NOMO-1 treated with DMSO at 0.1 percent for 48 hours (cell line): ENCODE results near the gene SPATA31D4.

Experiments used
- DNase-seq: peaks from one replicate; lab custom pipeline; 2025; ENCODE audit not compliant: unreplicated experiment; lab: John Stamatoyannopoulos, UW

SPATA31D4 gene

DNA sequence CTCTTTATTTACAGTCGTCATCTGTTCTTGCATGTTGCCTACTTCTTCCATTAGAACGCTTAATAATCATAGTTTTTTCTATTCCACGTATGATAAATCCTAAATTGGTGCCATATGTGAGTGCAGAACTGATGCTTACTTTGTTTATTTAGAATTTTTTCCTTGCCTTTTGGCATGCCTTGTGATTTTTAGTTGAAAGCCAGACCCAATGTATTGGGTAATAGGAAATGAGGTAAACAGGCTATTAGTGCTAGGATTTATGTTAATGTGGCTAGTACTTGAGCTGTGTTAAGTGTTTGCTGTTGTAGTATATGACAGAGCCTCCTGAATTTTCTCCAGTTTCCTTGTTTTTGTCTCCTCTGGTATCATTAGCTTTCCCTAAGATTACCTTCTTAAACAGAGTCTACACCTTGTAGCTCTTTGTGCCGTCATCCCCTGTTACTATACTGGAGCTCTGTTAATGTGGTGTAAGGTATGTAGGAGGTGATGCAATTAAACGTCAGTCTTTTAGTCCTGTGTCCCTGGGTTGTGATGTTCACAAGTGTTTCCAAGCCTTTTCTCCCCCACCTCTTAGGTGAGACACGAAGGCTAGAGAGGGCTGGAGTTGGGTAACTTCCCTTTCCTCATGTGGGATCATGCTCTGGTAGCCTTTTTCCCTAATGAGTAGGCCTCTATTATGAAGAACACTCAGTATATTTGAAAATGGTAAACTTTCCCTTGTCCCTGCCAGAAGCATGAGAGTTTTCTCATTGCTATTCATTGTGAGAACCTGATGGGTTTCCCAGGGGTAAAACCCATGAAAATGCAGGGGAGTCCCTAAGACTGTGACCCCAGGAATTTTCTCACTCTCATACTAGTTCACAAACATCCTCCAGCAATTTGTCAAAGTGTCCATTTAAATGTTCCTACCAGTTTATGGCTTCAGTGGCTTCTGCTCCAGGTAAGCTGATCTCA is 36.3 kb downstream of the SPATA31D4 start:
- DNase-seq = no peak

DNA sequence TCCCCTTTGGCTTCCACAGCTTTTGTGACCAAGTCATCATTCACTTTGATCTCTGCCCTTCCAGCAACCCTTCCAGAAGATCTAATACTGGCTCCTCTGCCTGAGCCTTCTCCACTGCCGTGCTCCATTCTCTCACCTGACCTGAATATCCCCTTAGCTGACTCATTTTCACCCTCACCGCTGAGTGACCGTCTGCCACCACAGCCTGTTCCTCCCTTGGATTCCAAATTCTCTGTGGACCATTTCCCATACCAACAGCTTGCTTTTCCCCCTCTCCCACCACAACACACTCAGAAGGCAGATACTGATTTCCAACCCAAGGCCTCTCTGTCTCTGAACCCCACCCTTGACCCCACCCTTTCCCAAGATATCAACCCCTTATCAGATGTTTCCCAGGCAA is 39.8 kb downstream of the SPATA31D4 start:
- no peak for DNase-seq

DNA sequence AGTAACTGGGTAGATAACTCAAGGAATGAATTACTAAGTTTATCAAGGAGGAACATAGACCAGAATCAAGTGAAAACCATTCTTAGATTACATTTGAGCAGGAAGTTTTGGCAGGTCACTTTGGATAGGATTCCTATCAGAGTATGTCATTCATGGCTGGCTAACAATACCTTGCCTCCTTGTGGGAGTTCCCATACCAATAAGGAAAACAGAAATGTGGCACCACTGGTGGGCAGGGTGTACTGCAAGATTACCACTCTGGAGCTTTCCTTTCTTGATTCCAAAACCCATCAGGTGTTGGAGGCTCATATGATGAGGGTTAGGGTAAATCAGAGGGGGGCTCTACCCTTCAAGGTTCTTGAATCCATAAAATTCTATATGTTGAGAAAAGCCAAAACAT is 41.7 kb downstream of the SPATA31D4 start:
- no peak for DNase-seq

DNA sequence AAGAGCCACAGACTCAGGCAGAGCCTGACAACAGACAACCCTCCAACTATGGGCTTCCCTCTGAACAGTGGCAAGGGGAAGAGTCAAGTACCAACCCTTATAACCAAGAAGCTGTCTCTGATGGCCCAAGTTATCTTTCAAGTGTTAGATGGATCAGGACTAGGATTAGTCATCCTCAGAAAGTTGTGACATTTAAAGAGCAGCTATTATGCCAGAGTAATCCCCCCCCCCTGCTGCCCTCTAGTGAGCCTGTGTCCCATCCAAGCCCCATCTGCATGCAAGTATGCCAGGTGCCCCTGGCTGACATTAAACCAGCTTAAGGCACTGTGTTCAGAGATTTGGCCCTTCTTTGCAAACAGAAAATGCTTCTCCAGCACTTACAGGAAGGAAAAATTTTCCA is 43.5 kb downstream of the SPATA31D4 start:
- no peak for DNase-seq

DNA sequence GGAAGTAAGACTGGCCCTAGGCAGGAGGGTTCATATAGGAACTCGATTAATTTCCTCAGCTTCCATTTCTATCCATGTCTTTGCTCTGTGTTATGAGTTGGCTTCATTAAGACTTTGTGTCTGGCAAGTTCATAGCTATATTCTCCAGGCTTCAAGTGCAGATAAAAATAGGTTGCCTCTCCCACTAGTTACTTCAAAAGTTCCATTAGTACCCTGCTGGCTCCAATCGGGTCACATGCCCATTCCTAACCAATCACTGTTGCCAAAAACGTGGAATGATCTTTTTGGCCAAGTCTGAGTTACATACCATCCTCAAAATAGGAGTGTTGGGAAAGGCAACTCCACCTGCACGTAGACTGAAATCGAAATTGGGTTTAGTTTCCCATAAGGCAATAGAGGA is 46.5 kb downstream of the SPATA31D4 start:
- no peak for DNase-seq

DNA sequence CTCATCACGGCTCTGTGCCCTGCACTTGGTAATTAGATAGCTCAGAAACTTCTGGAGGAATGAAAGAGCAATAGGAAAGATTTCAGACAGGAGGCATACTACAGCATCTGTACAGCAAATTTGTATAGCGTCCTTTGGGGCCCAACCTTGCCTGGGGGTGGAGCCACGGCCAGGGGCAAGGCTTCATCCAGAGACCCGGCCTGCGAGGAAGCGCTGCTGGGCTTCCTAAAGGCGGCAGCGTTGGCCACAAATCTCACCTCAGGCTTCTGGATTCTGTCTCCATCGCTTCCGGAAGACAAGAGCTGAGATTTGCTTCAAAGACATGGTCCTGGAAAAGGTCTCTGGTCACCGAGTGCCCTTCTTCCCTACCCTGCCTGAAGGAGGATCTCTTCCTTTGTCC is 48.1 kb downstream of the SPATA31D4 start:
- DNase-seq = no peak

DNA sequence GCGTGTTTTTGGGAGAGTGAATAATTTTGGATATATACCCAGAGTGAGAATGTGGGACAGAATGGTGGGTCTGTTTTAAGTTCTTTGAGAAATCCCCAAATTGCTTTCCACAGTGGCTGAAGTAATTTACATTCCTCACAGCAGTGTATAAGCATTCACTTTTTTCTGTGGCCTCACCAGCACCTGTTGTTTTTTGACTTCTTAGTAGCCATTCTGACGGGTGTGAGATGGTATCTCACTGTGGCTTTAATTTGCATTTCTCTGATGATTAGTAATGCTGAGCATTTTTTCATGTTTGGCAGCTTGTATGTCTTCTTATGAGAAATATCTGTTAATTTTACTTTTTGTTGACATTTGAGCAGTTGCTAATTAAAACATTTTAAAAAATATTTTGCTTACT is 51.0 kb downstream of the SPATA31D4 start:
- DNase-seq = no peak

DNA sequence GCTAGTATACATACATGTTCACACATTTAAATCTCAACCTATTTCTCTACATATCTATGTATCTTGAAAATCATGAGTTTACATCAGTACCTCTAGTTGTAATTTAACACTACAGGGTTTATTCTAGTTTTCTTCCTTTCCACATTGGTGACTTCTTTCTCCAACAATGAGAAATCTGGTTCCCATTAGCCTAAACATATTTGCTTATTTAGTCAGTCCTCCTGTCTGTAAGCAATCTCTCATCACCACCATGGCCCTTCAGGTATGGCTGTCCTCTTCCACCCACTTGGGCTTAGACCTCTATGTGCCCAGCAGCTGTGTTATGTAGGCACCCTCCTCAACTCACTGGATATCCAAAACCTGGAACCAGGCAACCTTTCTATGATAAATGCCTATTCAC is 52.3 kb downstream of the SPATA31D4 start:
- no peak for DNase-seq

DNA sequence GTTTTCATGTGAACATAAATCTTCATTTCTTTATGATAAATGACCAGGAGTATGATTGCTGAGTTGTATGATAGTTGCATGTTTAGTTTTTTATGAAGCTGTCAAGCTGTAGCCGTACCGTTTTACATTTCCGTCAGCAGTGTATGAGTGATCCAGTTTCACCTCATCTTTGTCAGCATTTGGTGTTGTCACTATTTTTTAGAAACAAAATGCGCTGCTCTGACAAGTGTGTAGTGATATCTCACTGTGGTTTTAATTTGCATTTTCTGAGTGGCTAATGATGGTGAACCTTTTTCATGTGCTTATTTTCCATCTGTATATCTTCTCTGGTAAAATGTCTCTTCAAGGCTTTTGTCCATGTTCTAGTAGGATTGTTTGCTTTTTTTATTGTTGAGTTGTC is 53.7 kb downstream of the SPATA31D4 start:
- DNase-seq = no peak
